HEK293T (cell line): ENCODE measurements around the gene LGI4.

Source experiments
- BHLHE40 ChIP-seq: fragments of 450-650 bp; IDR thresholded peaks from 2 replicates; pipeline ENCODE4 v1.6.1; 2016; ENCODE audit warnings: mild to moderate bottlenecking, moderate library complexity, borderline replicate concordance
- FOXA1 ChIP-seq: fragments of 450-650 bp; IDR thresholded peaks from 2 replicates; pipeline ENCODE4 v1.6.1; 2016; ENCODE audit warnings: mild to moderate bottlenecking
- FOXK2 ChIP-seq: fragments of 450-650 bp; IDR thresholded peaks from 2 replicates; pipeline ENCODE4 v1.6.1; 2016; ENCODE audit warnings: mild to moderate bottlenecking
- NFRKB ChIP-seq: fragments of 450-650 bp; IDR thresholded peaks from 2 replicates; pipeline ENCODE4 v1.6.1; 2016; ENCODE audit warnings: mild to moderate bottlenecking, moderate library complexity
- PKNOX1 ChIP-seq: fragments of 450-650 bp; IDR thresholded peaks from 2 replicates; pipeline ENCODE4 v1.6.1; 2016
- SP1 ChIP-seq: fragments of 450-650 bp; IDR thresholded peaks from 2 replicates; pipeline ENCODE4 v1.6.1; 2017
- ZNF384 ChIP-seq: fragments of 450-650 bp; IDR thresholded peaks from 2 replicates; pipeline ENCODE4 v1.6.1; 2016

GRCh38 chr19:35143231-35143715 lies 8.4 kb upstream of the LGI4 start, which contains the start of gene FXYD7:
- TF ChIP-seq PKNOX1 (no peak), FOXA1 (no peak), FOXK2 (no peak), SP1 (no peak), BHLHE40 (no peak), ZNF384 (no peak), NFRKB (no peak)
